ENCODE results near the gene COL6A1. TPM values are rescaled to one million over a fixed set of nuclear protein-coding genes. Genes with fewer than 3 reads are reported as not detected.
"Not testable (repeated sequence)": the region's sequence is repeated elsewhere in the genome, so short reads cannot be mapped to it uniquely, and the experiment has no call there.

The COL6A1 gene
- total RNA-seq, 1 donor from 2014 or later = 611 TPM

GRCh38 chr21:45947716-45948255 lies 33.8 kb upstream of the COL6A1 start:
- peaks cover 3% of the 10 kb centered on the region for H3K27me3 Mint-ChIP-seq (ENCODE audit: low read depth)
- H3K9me3 Mint-ChIP-seq = peaks cover 2% of the 10 kb centered on the region
- no peak overlapping the region for H3K27ac Mint-ChIP-seq
- no peak for TF ChIP-seq CTCF (IDR thresholded peaks at IDR 0.05; ENCODE audit: unreplicated experiment)
- DNase-seq (ENCODE audit: low spot score in 2 of 2, unreplicated experiment in 2 of 2) = no peak
- no peaks in the 10 kb centered on the region for H3K36me3 Mint-ChIP-seq
- peaks cover 13% of the 10 kb centered on the region for H3K4me1 Mint-ChIP-seq
- H3K4me3 Mint-ChIP-seq = no peak overlapping the region

- no peak overlapping the region for H3K27ac Mint-ChIP-seq
- no peak overlapping the region for H3K4me3 Mint-ChIP-seq
- H3K27me3 Mint-ChIP-seq (ENCODE audit: low read depth) = peaks cover 3% of the 10 kb centered on the region
- H3K36me3 Mint-ChIP-seq = no peaks in the 10 kb centered on the region
- no peak for TF ChIP-seq CTCF (IDR thresholded peaks at IDR 0.05; ENCODE audit: unreplicated experiment)
- no peak for DNase-seq (ENCODE audit: low spot score in 2 of 2, unreplicated experiment in 2 of 2)
- peaks cover 4% of the 10 kb centered on the region for H3K9me3 Mint-ChIP-seq
- peaks cover 22% of the 10 kb centered on the region for H3K4me1 Mint-ChIP-seq
These were observed 32.9 kb upstream of the COL6A1 start for GRCh38 chr21:45948576-45949141.

GRCh38 chr21:45949928-45950739 lies 31.4 kb upstream of the COL6A1 start:
- no peak overlapping the region for H3K27ac Mint-ChIP-seq
- no peak for TF ChIP-seq CTCF (IDR thresholded peaks at IDR 0.05; ENCODE audit: unreplicated experiment)
- H3K27me3 Mint-ChIP-seq (ENCODE audit: low read depth) = peaks cover 3% of the 10 kb centered on the region
- DNase-seq (ENCODE audit: low spot score in 2 of 2, unreplicated experiment in 2 of 2) = no peak
- H3K36me3 Mint-ChIP-seq = no peaks in the 10 kb centered on the region
- H3K4me3 Mint-ChIP-seq = no peak overlapping the region
- H3K9me3 Mint-ChIP-seq = peaks cover 4% of the 10 kb centered on the region
- peaks cover 29% of the 10 kb centered on the region for H3K4me1 Mint-ChIP-seq

- Mint-ChIP-seq H3K36me3 (no peaks in the 10 kb centered on the region), H3K27me3 (ENCODE audit: low read depth) (peaks cover 3% of the 10 kb centered on the region), H3K9me3 (peaks cover 4% of the 10 kb centered on the region), H3K4me3 (no peak overlapping the region), H3K4me1 (peaks cover 29% of the 10 kb centered on the region), H3K27ac (peak overlapping the region; percentile 83)
- TF ChIP-seq CTCF (IDR thresholded peaks at IDR 0.05; ENCODE audit: unreplicated experiment) = no peak
- no peak for DNase-seq (ENCODE audit: low spot score in 2 of 2, unreplicated experiment in 2 of 2)
These were observed 30.6 kb upstream of the COL6A1 start for GRCh38 chr21:45950740-45951515.

- Mint-ChIP-seq H3K9me3 (peaks cover 4% of the 10 kb centered on the region), H3K27ac (no peak overlapping the region), H3K4me3 (no peak overlapping the region), H3K27me3 (ENCODE audit: low read depth) (peaks cover 3% of the 10 kb centered on the region), H3K36me3 (no peaks in the 10 kb centered on the region), H3K4me1 (peaks cover 29% of the 10 kb centered on the region)
- no peak for TF ChIP-seq CTCF (IDR thresholded peaks at IDR 0.05; ENCODE audit: unreplicated experiment)
- no peak for DNase-seq (ENCODE audit: low spot score in 2 of 2, unreplicated experiment in 2 of 2)
These were observed 29.9 kb upstream of the COL6A1 start for GRCh38 chr21:45951676-45952075.

GRCh38 chr21:45952527-45952926 lies 29.0 kb upstream of the COL6A1 start:
- not testable (repeated sequence) for H3K27ac Mint-ChIP-seq; DNase-seq (ENCODE audit: low spot score in 2 of 2, unreplicated experiment in 2 of 2); H3K9me3 Mint-ChIP-seq; H3K27me3 Mint-ChIP-seq (ENCODE audit: low read depth); H3K4me3 Mint-ChIP-seq; H3K36me3 Mint-ChIP-seq
- H3K4me1 Mint-ChIP-seq = peaks cover 29% of the 10 kb centered on the region

Measured in mesothelial cell of epicardium (in vitro differentiated cells).